KBM-7 (cell line): ENCODE data around the gene DRG2.

Experiments
- DNase-seq: peaks from one replicate; pipeline ENCODE4 v3.0.0-alpha.2; 2015
- in situ Hi-C: fragments of 300-500 bp; cut with MboI; formaldehyde crosslinking; loops from 2 replicates; pipeline ENCODE4 v1.14.3; 2020; ENCODE audit warnings: low sequenced_read_pairs, low pct_unique_long_range_greater_than_20kb, mixed read lengths

The DRG2 gene

GRCh38 chr17:18109935-18110485 is 22.3 kb downstream of the DRG2 start:
- DNase-seq = no peak
- in situ Hi-C loops = no loop called here

GRCh38 chr17:18110636-18111145 is 22.9 kb downstream of the DRG2 start:
- no peak for DNase-seq
- in situ Hi-C loops = no loop called here

- in situ Hi-C loops = no loop called here
- DNase-seq = no peak
These were observed 23.7 kb downstream of the DRG2 start for GRCh38 chr17:18111330-18111971.

- in situ Hi-C loops = no loop called here
- DNase-seq = no peak
These were observed 27.8 kb downstream of the DRG2 start for GRCh38 chr17:18115517-18115916.

- in situ Hi-C loops = no loop called here
- no peak for DNase-seq
These were observed 28.3 kb downstream of the DRG2 start for GRCh38 chr17:18116078-18116477.

- no peak for DNase-seq
- in situ Hi-C loops = no loop called here
These were observed 29.8 kb downstream of the DRG2 start for GRCh38 chr17:18117533-18117932.

GRCh38 chr17:18117982-18118975 is 30.5 kb downstream of the DRG2 start:
- no peak for DNase-seq
- in situ Hi-C loops = no loop called here

- in situ Hi-C loops = no loop called here
- DNase-seq = no peak
These were observed 31.5 kb downstream of the DRG2 start for GRCh38 chr17:18119166-18119745.

- DNase-seq = no peak
- in situ Hi-C loops = no loop called here
These were observed 32.2 kb downstream of the DRG2 start for GRCh38 chr17:18119938-18120337.

GRCh38 chr17:18120461-18121017 is 32.8 kb downstream of the DRG2 start:
- DNase-seq = no peak
- in situ Hi-C loops = no loop called here

- in situ Hi-C loops = no loop called here
- no peak for DNase-seq
These were observed 33.6 kb downstream of the DRG2 start for GRCh38 chr17:18121144-18121910.

- in situ Hi-C loops = no loop called here
These were observed 35.4 kb downstream of the DRG2 start for GRCh38 chr17:18122990-18123753.

GRCh38 chr17:18124345-18125126 is 36.8 kb downstream of the DRG2 start:
- in situ Hi-C loops = no loop called here
- DNase-seq = no peak

More at GRCh38 chr17:18122990-18123753, 35.4 kb downstream of the DRG2 start:
- DNase-seq = no peak

- in situ Hi-C loops = no loop called here
- DNase-seq = no peak
These were observed 41.3 kb downstream of the DRG2 start for GRCh38 chr17:18129041-18129502.

- DNase-seq = no peak
- in situ Hi-C loops = no loop called here
These were observed 45.0 kb downstream of the DRG2 start for GRCh38 chr17:18132711-18133110.

- in situ Hi-C loops = no loop called here
- DNase-seq = no peak
These were observed 48.6 kb downstream of the DRG2 start for GRCh38 chr17:18136357-18136756.
